T-cell (primary cell): Measurements from ENCODE around the gene CLTCL1. TPM values are rescaled to one million over a fixed set of nuclear protein-coding genes. Genes with fewer than 3 reads are reported as not detected.
"Not testable (repeated sequence)": the region's sequence is repeated elsewhere in the genome, so short reads cannot be mapped to it uniquely, and the experiment has no call there.

Experiments used
- ATAC-seq, 4 experiments: fragments of 200-7000 bp in 3 of 4; fragments of 150-1000 bp in 1 of 4; cut with Tn5 transposase; replicated peaks in 1 of 4; 1 replicate in 3 of 4; 2 replicates in 1 of 4; pipeline ENCODE4 v1.10.0; 2021; ENCODE audit warnings: moderate library complexity in 3 of 4, mild to moderate bottlenecking in 2 of 4, moderate number of reproducible peaks in 1 of 4
- CTCF ChIA-PET, 2 donors: fragments of 300-600 bp; sonication (Branson Sonifier 250); formaldehyde crosslinking; loops; one replicate each; lab custom pipeline; 2022; ENCODE audit warnings: antibody characterized with exemption in 2 of 2; lab: Charles Lee
- POLR2A ChIA-PET, 2 donors: fragments of 300-600 bp; sonication (Branson Sonifier 250); formaldehyde crosslinking; loops; one replicate each; lab custom pipeline; 2022; ENCODE audit warnings: antibody characterized with exemption in 2 of 2; lab: Charles Lee
- DNase-seq, 35 experiments: peaks; one replicate each; pipeline versions ENCODE4 v3.0.0 to v3.0.0-alpha.2; 2013 to 2023
- H3K27ac ChIP-seq: one replicate; pipeline ENCODE4 v1.5.1; 2013; ENCODE audit warnings: low read length
- H3K27me3 ChIP-seq, 2 experiments: replicated peaks in 1 of 2; 1 replicate in 1 of 2; 2 replicates in 1 of 2; pipeline versions ENCODE4 v1.6.1 to v1.7.0; 2013; ENCODE audit warnings: low read length in 1 of 2, mixed read lengths in 1 of 2; ENCODE audit not compliant: control insufficient read depth in 2 of 2, insufficient read depth in 2 of 2; ENCODE audit errors: extremely low read depth in 1 of 2
- H3K36me3 ChIP-seq, 2 donors: 1 replicate in 1 of 2; 2 replicates in 1 of 2; pipeline versions ENCODE4 v1.6.1 to v1.7.0; 2013; ENCODE audit warnings: low read length in 1 of 2; ENCODE audit not compliant: control insufficient read depth in 2 of 2, insufficient read depth in 1 of 2; ENCODE audit errors: extremely low read depth in 1 of 2
- H3K4me1 ChIP-seq, 2 experiments: 1 replicate in 1 of 2; 2 replicates in 1 of 2; pipeline versions ENCODE4 v1.6.1 to v1.7.0; 2013; ENCODE audit warnings: low read length in 2 of 2, mixed read lengths in 1 of 2; ENCODE audit not compliant: insufficient read depth in 2 of 2, control insufficient read depth in 1 of 2; ENCODE audit errors: extremely low read depth in 1 of 2
- H3K4me3 ChIP-seq, 2 donors: 1 replicate in 1 of 2; 2 replicates in 1 of 2; pipeline versions ENCODE4 v1.5.1 to v1.7.0; 2013; ENCODE audit warnings: mild to moderate bottlenecking in 2 of 2, low read length in 1 of 2, moderate library complexity in 1 of 2; ENCODE audit not compliant: control insufficient read depth in 1 of 2; ENCODE audit errors: extremely low read depth in 1 of 2
- H3K9me3 ChIP-seq: 2 replicates; pipeline ENCODE4 v1.7.0; 2013
- H3K27ac Mint-ChIP-seq, 2 donors: one replicate each; pipeline ENCODE4 v1.8.0; 2020 to 2021; ENCODE audit warnings: mild to moderate bottlenecking in 2 of 2, mixed read lengths in 2 of 2
- H3K27me3 Mint-ChIP-seq, 2 donors: one replicate each; pipeline ENCODE4 v1.8.0; 2021 to 2022; ENCODE audit warnings: mixed read lengths in 2 of 2
- H3K36me3 Mint-ChIP-seq: one replicate; pipeline ENCODE4 v1.8.0; 2021; ENCODE audit warnings: mixed read lengths
- H3K4me1 Mint-ChIP-seq, 3 donors: one replicate each; pipeline ENCODE4 v1.8.0; 2020 to 2022; ENCODE audit warnings: mixed read lengths in 3 of 3, mild to moderate bottlenecking in 1 of 3
- H3K4me3 Mint-ChIP-seq, 3 donors: one replicate each; pipeline ENCODE4 v1.8.0; 2020 to 2022; ENCODE audit warnings: mild to moderate bottlenecking in 3 of 3, mixed read lengths in 3 of 3, moderate library complexity in 3 of 3
- H3K9me3 Mint-ChIP-seq, 3 donors: one replicate each; pipeline ENCODE4 v1.8.0; 2020 to 2022; ENCODE audit warnings: mixed read lengths in 3 of 3
- WGBS: methylation state at CpG from one replicate; pipeline ENCODE4 v1.1.5; 2013; ENCODE audit warnings: missing lambda C conversion rate; ENCODE audit not compliant: insufficient coverage; 5-methylcytosine and 5-hydroxymethylcytosine counted together
- total RNA-seq, 35 experiments: library from RNA in 6 of 35; stranded (reverse) in 6 of 35; fragments of 120-200 nt in 1 of 35; gene quantifications; one replicate each; pipeline versions ENCODE4 v1.2.1 to v1.2.4 and lab custom pipeline; 2013 to 2026

CLTCL1 gene
- total RNA-seq, 5 donors from 2014 or later (not counting 1 experiment from before 2014, with no cell fraction given) = 0.63 to 3.9 (median 1.6) TPM

- no peaks in the 10 kb centered on the region for H3K36me3 ChIP-seq
- Mint-ChIP-seq H3K36me3 (no peaks in the 10 kb centered on the region), H3K4me3 (no peak overlapping the region), H3K4me1 (peaks cover 0 to 5% (median 4%) of the 10 kb centered on the region in 3 donors), H3K27me3 (peaks cover 28 to 55% of the 10 kb centered on the region in 2 donors), H3K9me3 (no peaks in the 10 kb centered on the region), H3K27ac (no peak overlapping the region)
- peaks cover 6 to 67% of the 10 kb centered on the region in 2 experiments for H3K27me3 ChIP-seq
- 92% methylated on average over 2 of the region's 6 CpGs for WGBS
- no peaks in the 10 kb centered on the region for H3K9me3 ChIP-seq
- no peak for DNase-seq
- ChIA-PET POLR2A (no interaction called here), CTCF (no interaction called here)
- no peak overlapping the region for H3K4me3 ChIP-seq
- H3K27ac ChIP-seq = no peak overlapping the region
- no peak for ATAC-seq
- H3K4me1 ChIP-seq = peaks cover 0 to 5% of the 10 kb centered on the region in 2 experiments
Measured at GRCh38 chr22:19164425-19164824, 127.1 kb downstream of the CLTCL1 start.

GRCh38 chr22:19158649-19159048, 132.9 kb downstream of the CLTCL1 start:
- H3K27me3 ChIP-seq = peaks cover 0 to 36% of the 10 kb centered on the region in 2 experiments
- H3K4me1 Mint-ChIP-seq, H3K4me1 ChIP-seq, H3K36me3 ChIP-seq, POLR2A ChIA-PET, DNase-seq, CTCF ChIA-PET, H3K4me3 Mint-ChIP-seq, H3K36me3 Mint-ChIP-seq, H3K27ac Mint-ChIP-seq, H3K9me3 Mint-ChIP-seq, H3K9me3 ChIP-seq, ATAC-seq, H3K4me3 ChIP-seq, H3K27ac ChIP-seq: not testable (repeated sequence)
- 100% methylated on average over 1 of the region's 11 CpGs for WGBS
- H3K27me3 Mint-ChIP-seq = peaks cover 3 to 34% of the 10 kb centered on the region in 2 donors

GRCh38 chr22:19156109-19156508, 135.4 kb downstream of the CLTCL1 start:
- Mint-ChIP-seq H3K27me3 (peaks cover 21 to 54% of the 10 kb centered on the region in 2 donors), H3K4me1 (peaks cover 5 to 11% (median 6%) of the 10 kb centered on the region in 3 donors)
- H3K4me3 ChIP-seq, H3K4me3 Mint-ChIP-seq, DNase-seq, CTCF ChIA-PET, H3K36me3 Mint-ChIP-seq, POLR2A ChIA-PET, H3K27ac ChIP-seq, H3K36me3 ChIP-seq, H3K27ac Mint-ChIP-seq, H3K4me1 ChIP-seq, H3K9me3 ChIP-seq, ATAC-seq, H3K9me3 Mint-ChIP-seq: not testable (repeated sequence)
- peaks cover 6 to 45% of the 10 kb centered on the region in 2 experiments for H3K27me3 ChIP-seq
- 92% methylated on average over 9 of the region's 9 CpGs for WGBS

GRCh38 chr22:19152942-19153883, 138.3 kb downstream of the CLTCL1 start:
- peaks cover 25 to 52% of the 10 kb centered on the region in 2 donors for H3K27me3 Mint-ChIP-seq
- H3K9me3 ChIP-seq = no peaks in the 10 kb centered on the region
- H3K27me3 ChIP-seq = peaks cover 8 to 61% of the 10 kb centered on the region in 2 experiments
- WGBS = 51% methylated on average over 5 of the region's 11 CpGs
- ATAC-seq (no peak), DNase-seq (no peak)
- no peak overlapping the region for H3K27ac Mint-ChIP-seq
- H3K4me1 ChIP-seq = peaks cover 0 to 15% of the 10 kb centered on the region in 2 experiments
- CTCF ChIA-PET = interaction anchor here in 1 of 2 donors (0.6 kb wide), 1 partner anchor 9 kb away, joined by 4 read pairs; the partner anchor contains the start of gene ESS2
- H3K4me3 ChIP-seq = no peak overlapping the region
- no peak overlapping the region for H3K4me3 Mint-ChIP-seq
- POLR2A ChIA-PET = interaction anchor here in 1 of 2 donors (0.6 kb wide), 1 partner anchor 26 kb away, joined by 5 read pairs; no protein-coding TSS in a partner anchor
- H3K36me3 ChIP-seq = no peaks in the 10 kb centered on the region
- no peak overlapping the region for H3K27ac ChIP-seq
- peaks cover 8 to 14% (median 12%) of the 10 kb centered on the region in 3 donors for H3K4me1 Mint-ChIP-seq
- no peaks in the 10 kb centered on the region for H3K36me3 Mint-ChIP-seq
- no peaks in the 10 kb centered on the region for H3K9me3 Mint-ChIP-seq

- peaks cover 25 to 65% of the 10 kb centered on the region in 2 donors for H3K27me3 Mint-ChIP-seq
- peaks cover 8 to 14% (median 12%) of the 10 kb centered on the region in 3 donors for H3K4me1 Mint-ChIP-seq
- H3K36me3 ChIP-seq = no peaks in the 10 kb centered on the region
- no peaks in the 10 kb centered on the region for H3K9me3 ChIP-seq
- H3K27me3 ChIP-seq = peaks cover 8 to 67% of the 10 kb centered on the region in 2 experiments
- H3K9me3 Mint-ChIP-seq = no peaks in the 10 kb centered on the region
- ATAC-seq (no peak), DNase-seq (no peak)
- no peak overlapping the region for H3K4me3 ChIP-seq
- POLR2A ChIA-PET = no interaction called here
- CTCF ChIA-PET = no interaction called here
- H3K4me1 ChIP-seq = peaks cover 0 to 15% of the 10 kb centered on the region in 2 experiments
- H3K27ac ChIP-seq = no peak overlapping the region
- no peaks in the 10 kb centered on the region for H3K36me3 Mint-ChIP-seq
- peak overlapping the region; percentile 49 to 86 (median 69) for H3K4me3 Mint-ChIP-seq
- WGBS = 64% methylated on average over 5 of the region's 10 CpGs
- H3K27ac Mint-ChIP-seq = no peak overlapping the region
Measured at GRCh38 chr22:19151329-19152191, 140.0 kb downstream of the CLTCL1 start.
